Right renal cortex interstitium (tissue), 3 donors: ENCODE results near the gene POU6F1. TPM values are rescaled to one million over a fixed set of nuclear protein-coding genes. Genes with fewer than 3 reads are reported as not detected.

Source experiments
- DNase-seq, 3 donors: peaks; one replicate each; pipeline ENCODE4 v3.0.0-alpha.2; 2013; ENCODE audit warnings: low read depth in 3 of 3, low spot score in 2 of 3
- polyA plus RNA-seq, 3 donors: library from polyadenylated mRNA; unstranded; fragments of 120-200 nt; gene quantifications; one replicate each; pipeline ENCODE4 v1.2.1, GENCODE V29; 2013; ENCODE audit not compliant: insufficient read length in 3 of 3

The POU6F1 gene
- polyA plus RNA-seq, 3 donors: 6.2 to 6.7 (median 6.2) TPM

GRCh38 chr12:51199366-51199945 is 18.4 kb downstream of the POU6F1 start:
- no peak for DNase-seq

- no peak for DNase-seq
These were observed 19.1 kb downstream of the POU6F1 start for GRCh38 chr12:51198568-51199365.

GRCh38 chr12:51197736-51198567 is 19.9 kb downstream of the POU6F1 start:
- DNase-seq: no peak

- no peak for DNase-seq
These were observed 21.3 kb downstream of the POU6F1 start for GRCh38 chr12:51196547-51196946.

- DNase-seq: no peak
These were observed 22.0 kb downstream of the POU6F1 start for GRCh38 chr12:51195841-51196240.

GRCh38 chr12:51192284-51192671 is 25.6 kb downstream of the POU6F1 start:
- no peak for DNase-seq

- no peak for DNase-seq
These were observed 26.2 kb downstream of the POU6F1 start for GRCh38 chr12:51191516-51192283.

GRCh38 chr12:51190820-51191219 is 27.0 kb downstream of the POU6F1 start:
- DNase-seq: no peak

- no peak for DNase-seq
These were observed 28.0 kb downstream of the POU6F1 start for GRCh38 chr12:51189790-51190355.

- DNase-seq: no peak
These were observed 29.4 kb downstream of the POU6F1 start for GRCh38 chr12:51188359-51189051.

GRCh38 chr12:51187370-51187987 is 30.4 kb downstream of the POU6F1 start:
- no peak for DNase-seq

- no peak for DNase-seq
These were observed 31.3 kb downstream of the POU6F1 start for GRCh38 chr12:51186465-51187085.

- no peak for DNase-seq
These were observed 32.6 kb downstream of the POU6F1 start for GRCh38 chr12:51185171-51185717.

GRCh38 chr12:51183816-51184215 is 34.0 kb downstream of the POU6F1 start:
- DNase-seq: peak in 2 of 3 donors; percentile 15 to 55

GRCh38 chr12:51183349-51183748 is 34.5 kb downstream of the POU6F1 start:
- no peak for DNase-seq

- no peak for DNase-seq
These were observed 36.3 kb downstream of the POU6F1 start for GRCh38 chr12:51181558-51181957.

GRCh38 chr12:51177897-51178296 is 40.0 kb downstream of the POU6F1 start:
- DNase-seq: no peak

- no peak for DNase-seq
These were observed 43.4 kb downstream of the POU6F1 start for GRCh38 chr12:51174501-51174900.
